AG04449 (cell line): ENCODE results near the gene AHI1.

Experiments
- CTCF ChIA-PET: fragments of 350-600 bp; formaldehyde crosslinking; extraction: SDS; loops from one replicate; lab custom pipeline; 2021; ENCODE audit warnings: antibody characterized with exemption; lab: Yijun Ruan, JAX
- POLR2A ChIA-PET: fragments of 400-600, 350-600 bp; formaldehyde crosslinking; extraction: SDS; loops from one replicate; lab custom pipeline; 2020; ENCODE audit warnings: antibody characterized with exemption, inconsistent platforms; lab: Yijun Ruan, JAX
- DNase-seq: peaks from one replicate; pipeline ENCODE4 v3.0.0-alpha.2; 2010; ENCODE audit warnings: low read depth, low spot score
- H3K4me3 ChIP-seq: 2 replicates; pipeline ENCODE4 v1.5.1; 2011; ENCODE audit warnings: low read depth, mild to moderate bottlenecking, control low read depth, low read length
- TF ChIP-seq, protein P1 (sequence below): IDR thresholded peaks from one replicate; pipeline ENCODE4 v1.5.1; 2011; ENCODE audit warnings: mild to moderate bottlenecking, moderate library complexity, low read length, control low read depth, inconsistent platforms; ENCODE audit not compliant: insufficient read depth; ENCODE audit errors: missing control alignments

The AHI1 gene

DNA sequence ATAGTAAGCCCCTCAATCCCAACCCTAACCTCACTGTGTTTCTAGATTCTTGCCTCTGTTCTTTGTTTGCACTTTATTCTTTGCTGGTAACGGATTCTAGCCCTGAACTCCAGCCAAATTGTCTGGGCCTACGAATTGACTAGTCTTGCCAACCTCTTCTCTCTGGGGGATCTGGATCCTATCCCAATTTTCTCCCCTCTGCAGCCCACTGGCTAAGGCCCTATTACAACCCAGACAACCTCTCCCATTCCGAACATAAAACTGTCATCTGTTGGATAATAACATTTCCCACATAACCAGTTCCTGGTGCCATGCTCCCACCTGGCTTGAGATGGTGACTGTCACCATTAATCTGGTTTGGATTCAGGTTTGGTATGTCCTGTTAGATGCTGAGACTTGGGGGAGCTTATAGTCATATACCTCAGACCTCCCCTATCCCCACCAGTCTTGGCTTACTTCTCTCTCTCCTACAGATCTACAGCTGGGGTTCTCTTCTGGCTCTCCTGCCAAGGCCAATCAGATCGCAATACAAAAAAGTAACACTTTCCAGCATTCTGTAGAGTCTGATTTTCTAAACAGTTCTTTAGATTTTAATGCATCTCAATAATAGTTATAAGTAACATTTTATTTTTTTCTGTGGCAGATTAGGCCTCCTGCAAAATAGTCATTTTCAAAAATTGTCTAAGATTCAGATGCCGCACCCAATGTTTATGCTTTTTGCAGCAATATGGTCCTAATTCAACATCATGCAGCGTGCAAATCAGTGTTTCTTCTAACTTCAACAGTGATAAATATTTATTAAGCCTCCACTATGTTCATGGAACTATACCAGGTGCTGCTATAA is 29.8 kb upstream of the AHI1 start:
- ChIA-PET POLR2A (no interaction called here), CTCF (interaction anchor here (1.3 to 1.8 kb wide), 2 partner anchors 8 to 699 kb away, joined by 3 to 7 read pairs; no protein-coding TSS in a partner anchor)
- H3K4me3 ChIP-seq: no peak overlapping the region
- no peak for DNase-seq
- TF ChIP-seq, protein P1, sequence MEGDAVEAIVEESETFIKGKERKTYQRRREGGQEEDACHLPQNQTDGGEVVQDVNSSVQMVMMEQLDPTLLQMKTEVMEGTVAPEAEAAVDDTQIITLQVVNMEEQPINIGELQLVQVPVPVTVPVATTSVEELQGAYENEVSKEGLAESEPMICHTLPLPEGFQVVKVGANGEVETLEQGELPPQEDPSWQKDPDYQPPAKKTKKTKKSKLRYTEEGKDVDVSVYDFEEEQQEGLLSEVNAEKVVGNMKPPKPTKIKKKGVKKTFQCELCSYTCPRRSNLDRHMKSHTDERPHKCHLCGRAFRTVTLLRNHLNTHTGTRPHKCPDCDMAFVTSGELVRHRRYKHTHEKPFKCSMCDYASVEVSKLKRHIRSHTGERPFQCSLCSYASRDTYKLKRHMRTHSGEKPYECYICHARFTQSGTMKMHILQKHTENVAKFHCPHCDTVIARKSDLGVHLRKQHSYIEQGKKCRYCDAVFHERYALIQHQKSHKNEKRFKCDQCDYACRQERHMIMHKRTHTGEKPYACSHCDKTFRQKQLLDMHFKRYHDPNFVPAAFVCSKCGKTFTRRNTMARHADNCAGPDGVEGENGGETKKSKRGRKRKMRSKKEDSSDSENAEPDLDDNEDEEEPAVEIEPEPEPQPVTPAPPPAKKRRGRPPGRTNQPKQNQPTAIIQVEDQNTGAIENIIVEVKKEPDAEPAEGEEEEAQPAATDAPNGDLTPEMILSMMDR: no peak

DNA sequence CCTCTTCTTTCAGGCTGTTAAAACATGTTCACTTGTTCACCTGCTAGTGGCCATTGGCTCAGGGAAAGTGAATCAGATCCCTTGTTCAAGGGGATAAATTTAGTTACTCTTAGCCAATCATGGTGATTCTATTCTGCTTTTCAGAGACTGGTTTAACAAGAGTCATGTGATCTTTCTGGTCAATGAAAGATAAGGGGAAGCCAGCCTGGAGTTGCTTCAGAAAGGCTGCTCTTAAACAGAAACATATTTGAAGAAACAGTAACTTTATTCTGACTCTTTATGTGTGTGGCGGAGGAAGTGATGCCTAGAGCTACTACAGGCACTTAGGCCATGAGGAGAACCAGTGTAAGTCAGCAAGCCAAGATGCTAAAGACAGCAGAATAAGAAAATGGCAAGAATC is 28.1 kb upstream of the AHI1 start:
- POLR2A ChIA-PET: no interaction called here
- CTCF ChIA-PET: no interaction called here
- TF ChIP-seq, protein P1: no peak

DNA sequence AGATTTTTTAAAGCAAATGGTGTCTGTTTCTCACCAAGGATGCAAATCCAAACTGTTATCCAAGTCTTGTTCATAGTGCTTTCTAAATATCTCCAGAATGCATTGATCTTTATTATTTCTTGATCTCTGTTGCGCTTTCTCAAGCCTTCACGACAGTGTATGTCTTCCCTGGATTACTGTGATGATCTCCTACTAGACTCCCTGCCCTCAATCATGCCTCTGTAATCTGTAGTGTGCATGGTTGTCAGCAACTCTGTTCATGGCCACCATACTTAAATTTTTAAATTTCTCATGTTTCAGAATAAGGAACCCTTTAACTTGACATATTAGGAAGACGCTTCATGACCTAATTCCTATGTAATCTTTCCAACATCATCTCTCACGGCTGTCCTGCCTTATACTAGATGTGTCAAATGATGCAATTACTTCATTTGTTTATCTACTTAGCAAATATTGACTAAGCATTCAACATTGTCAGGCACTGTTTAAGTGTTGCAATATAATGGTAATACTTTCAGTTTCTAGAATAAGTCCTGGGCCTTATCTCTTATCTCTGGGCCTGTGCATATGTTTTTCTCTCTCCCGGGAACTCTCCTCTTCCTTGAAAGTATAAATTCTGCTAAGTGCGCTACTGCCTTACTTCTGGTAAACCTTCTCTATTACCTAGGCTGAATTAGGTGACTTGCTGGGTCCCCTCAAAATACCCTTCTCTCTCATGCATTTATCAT is 25.6 kb upstream of the AHI1 start:
- ChIA-PET POLR2A (no interaction called here), CTCF (interaction anchor here (1.2 kb wide), 1 partner anchor 16 kb away, joined by 3 read pairs; no protein-coding TSS in a partner anchor)
- TF ChIP-seq, protein P1: no peak
- no peak overlapping the region for H3K4me3 ChIP-seq
- DNase-seq: no peak

More for the DNA sequence above, 28.1 kb upstream of the AHI1 start:
- H3K4me3 ChIP-seq: no peak overlapping the region
- no peak for DNase-seq

DNA sequence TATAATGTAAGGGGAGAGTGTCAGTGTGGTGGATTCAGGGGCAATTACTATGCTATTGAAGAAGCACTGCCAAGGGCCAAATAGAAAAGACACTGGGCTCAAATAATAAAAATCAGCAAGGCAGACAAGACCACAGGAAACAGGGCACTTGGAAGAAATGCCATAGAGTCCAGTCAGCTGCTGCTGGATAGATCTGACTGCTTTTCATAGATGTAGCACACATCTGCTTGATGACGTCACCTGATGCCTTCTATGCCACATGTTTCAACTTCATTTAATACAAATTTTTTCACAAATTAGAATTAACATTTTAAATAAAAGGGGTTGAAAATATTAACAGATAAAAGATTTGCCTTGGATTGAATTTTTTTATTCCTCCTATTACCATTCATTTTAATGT is 23.9 kb upstream of the AHI1 start:
- POLR2A ChIA-PET: no interaction called here
- TF ChIP-seq, protein P1: no peak
- no peak overlapping the region for H3K4me3 ChIP-seq
- DNase-seq: no peak
- CTCF ChIA-PET: interaction anchor here (0.6 to 2.4 kb wide), 3 partner anchors 16 to 705 kb away, joined by 3 to 13 read pairs (median 12); no protein-coding TSS in a partner anchor

DNA sequence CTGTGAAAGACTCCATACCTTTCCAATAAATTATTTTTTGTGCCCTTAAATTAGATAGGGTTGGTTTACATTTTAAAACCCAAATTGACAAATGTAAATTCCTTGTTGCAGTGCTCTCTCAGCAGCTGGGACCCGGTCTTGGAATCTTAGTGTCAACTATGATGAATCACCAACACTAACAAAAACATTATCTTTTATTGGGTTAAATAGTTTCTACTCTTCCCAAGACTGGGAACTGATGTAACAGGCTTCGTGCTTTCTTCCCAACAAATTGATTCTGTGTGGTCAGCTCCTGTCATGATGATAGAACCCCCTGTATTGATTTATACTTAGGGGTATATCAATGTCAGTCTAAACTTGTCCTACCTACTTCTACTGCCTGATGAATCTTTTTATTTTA is 23.2 kb upstream of the AHI1 start:
- DNase-seq: no peak
- TF ChIP-seq, protein P1: no peak
- ChIA-PET CTCF (interaction anchor here (0.8 to 2.4 kb wide), 5 partner anchors 12 to 706 kb away, joined by 3 to 13 read pairs (median 5); no protein-coding TSS in a partner anchor), POLR2A (no interaction called here)
- H3K4me3 ChIP-seq: no peak overlapping the region

DNA sequence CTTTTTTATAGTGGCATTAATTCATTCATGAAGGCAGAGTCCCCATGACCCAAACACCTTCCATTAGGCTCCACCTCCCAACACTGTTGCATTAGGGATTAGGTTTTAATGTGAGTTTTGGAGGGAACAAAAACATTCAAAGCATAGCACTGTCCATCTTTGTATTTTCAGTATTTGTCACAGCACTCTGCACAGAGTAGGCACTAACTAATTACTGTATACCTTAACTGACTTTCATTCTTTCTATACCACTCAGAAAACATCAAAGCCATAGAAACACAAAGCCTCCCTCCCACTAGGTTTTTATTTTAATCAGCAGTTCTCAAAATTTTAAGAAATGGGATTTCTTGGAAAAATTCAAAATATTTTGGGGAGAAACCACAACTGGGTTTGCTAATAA is 21.8 kb upstream of the AHI1 start:
- no peak overlapping the region for H3K4me3 ChIP-seq
- TF ChIP-seq, protein P1: no peak
- ChIA-PET CTCF (interaction anchor here (2.1 to 2.4 kb wide), 2 partner anchors 13 to 707 kb away, joined by 12 to 13 read pairs; no protein-coding TSS in a partner anchor), POLR2A (interaction anchor here (0.6 kb wide), 1 partner anchor 335 kb away, joined by 3 read pairs; no protein-coding TSS in a partner anchor)
- no peak for DNase-seq
